ENCODE results near the gene RYR2.

DNA sequence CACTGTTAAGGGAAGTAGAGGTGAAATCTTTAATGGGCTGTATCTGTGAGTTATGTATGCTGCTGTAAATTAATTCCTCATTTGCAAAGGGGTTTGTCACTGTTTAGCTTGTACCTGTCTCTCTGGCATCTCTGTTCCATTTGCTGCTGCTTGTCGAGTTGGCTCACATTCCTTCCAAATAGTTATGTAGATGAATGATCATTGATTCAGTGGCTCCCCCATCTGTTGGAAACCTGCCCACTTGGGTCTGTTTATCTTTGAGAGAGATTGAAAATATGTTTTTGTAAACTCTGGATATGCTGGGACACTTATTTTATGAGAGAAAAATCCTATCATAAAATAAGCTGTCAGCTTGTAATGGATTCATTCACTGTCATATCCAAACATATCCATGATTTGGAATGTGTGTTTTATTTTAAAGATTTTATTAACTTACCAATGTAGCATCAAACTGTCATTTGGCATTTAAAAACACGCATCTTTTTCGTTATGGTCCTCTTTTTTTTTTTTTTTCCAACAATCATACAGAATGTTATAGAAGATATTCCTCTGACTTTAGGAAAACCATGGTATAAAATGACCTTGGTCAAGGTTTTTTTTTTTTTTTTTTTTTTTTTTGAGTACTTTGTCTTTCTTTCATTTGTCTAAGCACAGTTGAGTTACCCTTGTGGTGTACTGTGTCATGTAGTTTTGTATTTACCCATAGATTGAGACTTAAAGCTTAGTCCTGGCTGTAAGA, 3.5 kb downstream of the RYR2 start:
- TF ChIP-seq EZH2 (IDR thresholded peaks at IDR 0.05; ENCODE audit: borderline replicate concordance, low read depth, low read length): no peak
- TF ChIP-seq SMC3 (conservative IDR thresholded peaks at IDR 0.05; ENCODE audit: insufficient read depth, low read depth, low read length): no peak
- TF ChIP-seq COPS2 (conservative IDR thresholded peaks at IDR 0.05): no peak
- TF ChIP-seq ZNF76 (CRISPR knock-in tag; IDR thresholded peaks at IDR 0.05; ENCODE audit: borderline replicate concordance): no peak
- TF ChIP-seq CTCF (IDR thresholded peaks at IDR 0.05 in 2 of 3, conservative IDR thresholded peaks at IDR 0.05 in 1 of 3; ENCODE audit: insufficient read depth in 2 of 3, low read depth in 1 of 3, low read length in 3 of 3): peak in 2 of 3 experiments; percentile 3 to 35; a peak in 2 of 6 replicates
- TF ChIP-seq NRF1 (conservative IDR thresholded peaks at IDR 0.05 in 1 of 2, IDR thresholded peaks at IDR 0.05 in 1 of 2): no peak
- TF ChIP-seq ZEB2 (IDR thresholded peaks at IDR 0.05): no peak
- TF ChIP-seq ZNF41 (CRISPR knock-in tag; conservative IDR thresholded peaks at IDR 0.05): no peak
- TF ChIP-seq EGR1 (conservative IDR thresholded peaks at IDR 0.05): no peak
- no peak for TF ChIP-seq CHCHD3 (CRISPR knock-in tag; IDR thresholded peaks at IDR 0.05)
- TF ChIP-seq RAD21 (CRISPR knock-in tag; conservative IDR thresholded peaks at IDR 0.05 in 1 of 2, IDR thresholded peaks at IDR 0.05 in 1 of 2): peak; percentile 31 to 46; a peak in 2 of 4 replicates
- TF ChIP-seq ZNF583 (CRISPR knock-in tag; IDR thresholded peaks at IDR 0.05): no peak
- no peak for TF ChIP-seq JUNB (CRISPR knock-in tag; conservative IDR thresholded peaks at IDR 0.05)
- no peak for TF ChIP-seq DACH1 (IDR thresholded peaks at IDR 0.05; ENCODE audit: partially characterized antibody)
